NT2/D1 (cell line): Measurements from ENCODE around the gene POU6F1.

ENCODE experiments used
- SUZ12 ChIP-seq: IDR thresholded peaks from 2 replicates; pipeline ENCODE4 v1.6.1; 2011; ENCODE audit not compliant: insufficient read length, insufficient read depth; ENCODE audit errors: extremely low read depth
- YY1 ChIP-seq: IDR thresholded peaks from 2 replicates; pipeline ENCODE4 v1.6.1; 2011; ENCODE audit not compliant: insufficient read length, insufficient read depth
- ZNF274 ChIP-seq: IDR thresholded peaks from 2 replicates; pipeline ENCODE4 v1.6.1; 2011; ENCODE audit warnings: mild to moderate bottlenecking, low read depth, low read length

DNA sequence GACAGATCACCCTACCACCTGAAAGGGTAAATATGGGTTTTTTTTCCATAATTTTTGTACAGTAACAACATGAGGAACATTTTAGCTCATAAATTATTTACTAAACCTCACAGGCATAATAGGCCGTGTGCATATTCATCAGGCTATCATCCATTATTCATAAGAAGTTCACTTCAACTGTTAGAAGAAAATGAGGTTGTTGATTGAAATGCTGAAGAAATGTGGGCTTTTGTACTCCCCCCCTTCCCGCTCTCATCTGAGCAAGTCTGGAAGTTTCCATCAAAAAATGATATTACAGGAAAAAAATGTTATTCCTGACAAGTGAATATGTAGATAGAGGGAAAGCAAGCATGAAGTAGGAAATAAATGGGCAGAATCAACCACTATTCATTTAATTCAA, 7.9 kb upstream of the POU6F1 start:
- TF ChIP-seq ZNF274 (no peak), YY1 (no peak), SUZ12 (no peak)
